GM18508 (cell line): ENCODE data around the gene MNX1.

ENCODE experiments used
- ATAC-seq: cut with Tn5 transposase; IDR thresholded peaks from one replicate; pipeline ENCODE4 v1.9.1; 2021; ENCODE audit warnings: moderate number of reproducible peaks; ENCODE audit not compliant: insufficient read depth, unreplicated experiment

The MNX1 gene

GRCh38 chr7:157017149-157017548, 6.7 kb upstream of the MNX1 start:
- ATAC-seq: no peak

- peak; percentile 71 for ATAC-seq
Measured at GRCh38 chr7:157016352-157017041, 6.0 kb upstream of the MNX1 start.

GRCh38 chr7:157016024-157016351, 5.5 kb upstream of the MNX1 start:
- peak; percentile 3 for ATAC-seq

- no peak for ATAC-seq
Measured at GRCh38 chr7:157014635-157015555, 4.4 kb upstream of the MNX1 start.

DNA sequence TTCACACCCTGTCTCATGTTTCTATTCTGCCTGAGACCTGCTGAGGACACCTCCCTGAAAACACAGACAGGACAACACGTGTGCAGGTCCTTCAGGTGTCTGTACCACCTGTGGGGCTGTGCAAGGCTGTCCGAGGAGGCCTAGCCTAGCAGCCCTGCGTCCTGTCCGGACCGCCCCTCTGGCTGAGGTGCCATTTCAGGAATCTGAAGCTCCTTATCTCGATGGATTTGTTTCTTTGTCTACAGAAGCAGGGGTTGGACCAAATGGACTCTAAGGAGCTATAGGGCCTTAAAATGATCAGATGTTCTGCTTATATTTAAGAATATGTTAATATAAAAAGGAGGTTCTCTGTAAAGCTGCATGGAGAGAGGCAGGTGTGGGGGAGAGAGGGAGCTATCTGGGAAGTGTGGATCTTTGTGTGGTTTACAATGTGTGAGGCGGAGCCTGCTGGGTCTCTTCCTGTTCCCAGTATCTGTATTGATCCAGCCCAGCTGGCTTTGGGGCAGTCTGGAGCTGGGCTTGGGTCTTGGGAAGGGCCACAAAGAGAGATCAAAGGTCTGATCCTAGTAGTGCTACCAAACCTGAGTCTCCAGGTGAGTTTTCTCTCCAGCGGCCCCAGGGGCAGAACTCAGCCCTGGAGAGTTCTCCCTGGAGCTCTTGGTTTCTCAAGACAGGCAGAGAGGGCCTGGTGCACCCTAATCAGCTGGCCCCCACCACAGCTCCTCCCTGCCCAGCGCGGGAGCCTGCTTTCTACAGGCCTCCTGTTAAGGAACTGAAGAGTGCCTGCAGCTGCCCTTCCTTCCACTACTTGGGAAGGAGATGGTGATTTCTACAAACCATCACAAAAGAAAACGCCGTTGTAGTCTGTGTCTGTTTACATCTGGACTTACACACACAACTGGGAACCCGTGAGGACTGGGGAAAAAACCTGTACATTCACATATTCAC, 3.4 kb upstream of the MNX1 start:
- ATAC-seq: no peak

- ATAC-seq: no peak
Measured at GRCh38 chr7:157013101-157013500, 2.6 kb upstream of the MNX1 start.

- ATAC-seq: no peak
Measured at GRCh38 chr7:157012113-157012547, 1.7 kb upstream of the MNX1 start.

DNA sequence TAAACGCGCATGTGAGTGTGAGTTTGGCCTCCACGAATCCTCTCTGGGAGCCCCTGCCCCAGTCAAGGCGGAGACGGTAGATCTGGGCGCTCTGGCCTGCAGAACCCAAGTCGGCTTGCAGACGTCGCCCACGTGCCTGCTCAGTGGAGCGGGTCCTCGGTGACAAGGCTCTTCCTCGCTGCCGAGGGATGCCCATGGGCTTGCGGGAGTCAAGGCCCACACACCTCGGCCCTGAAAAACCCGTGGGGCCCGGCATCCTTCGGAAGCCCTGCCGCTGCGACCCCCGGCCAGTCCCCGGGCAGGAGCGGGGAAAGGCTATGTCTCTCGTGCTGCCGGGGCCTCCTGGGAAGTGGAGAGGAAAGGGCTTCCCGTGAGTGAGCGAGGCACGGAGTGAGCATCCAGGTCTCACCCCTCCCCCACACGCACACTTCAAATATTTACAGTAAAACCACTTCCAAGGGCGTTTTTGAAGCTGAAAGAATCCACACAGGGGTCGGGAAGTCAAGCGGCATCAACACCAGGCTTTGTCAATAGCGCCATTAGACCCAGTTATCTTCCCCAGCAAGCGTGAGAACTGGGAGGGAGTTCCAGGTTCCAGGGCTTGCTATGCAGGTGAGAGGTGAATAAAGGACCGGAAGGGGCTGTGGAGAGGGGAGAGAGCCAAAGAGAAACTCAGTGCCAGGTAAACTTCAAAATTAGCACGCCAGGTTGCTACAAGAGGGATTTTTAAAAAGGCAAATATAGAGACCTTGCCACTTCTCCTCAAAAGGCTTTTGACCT, 1.1 kb upstream of the MNX1 start:
- no peak for ATAC-seq

DNA sequence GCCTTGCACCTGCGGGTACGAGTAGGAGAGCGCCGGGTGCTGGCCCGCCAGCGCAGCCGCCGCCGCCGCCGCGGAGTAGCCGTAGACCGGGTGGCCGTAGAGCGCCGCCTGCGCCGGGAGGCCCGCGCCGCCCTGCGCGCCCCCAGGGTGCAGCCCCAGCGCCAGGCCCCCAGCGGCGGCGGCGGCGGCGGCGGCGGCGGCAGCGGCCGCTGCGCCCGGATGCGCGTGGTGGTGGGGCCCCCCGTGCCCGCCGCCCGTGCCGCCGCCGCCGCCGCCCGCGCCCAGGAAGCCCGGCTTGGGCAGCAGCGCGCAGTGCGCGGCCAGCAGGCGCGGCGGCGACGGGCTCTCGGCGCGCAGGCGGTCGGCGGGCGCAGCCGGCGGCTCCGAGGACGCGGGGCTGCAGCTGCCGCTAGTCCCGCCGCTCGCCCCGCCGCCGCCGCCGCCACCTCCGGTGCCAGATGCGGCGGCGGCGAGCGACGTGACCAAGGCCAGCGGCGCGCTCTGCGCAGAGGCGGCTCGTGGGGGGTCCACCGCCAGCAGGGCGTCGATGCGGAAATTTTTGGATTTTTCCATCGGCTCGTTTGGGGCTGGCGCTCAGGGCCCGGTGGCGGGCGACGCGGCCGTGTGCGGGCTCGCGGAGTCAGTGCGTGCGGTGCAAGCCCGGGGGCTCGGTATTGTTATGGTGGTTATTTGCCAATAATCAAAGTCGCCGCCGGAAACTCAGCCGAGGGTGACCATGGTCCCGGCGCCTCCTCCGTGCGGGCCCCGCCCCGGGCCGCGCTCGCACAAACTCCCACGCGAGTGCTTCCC, 480 bp downstream of the MNX1 start:
- ATAC-seq: peak; percentile 16

GRCh38 chr7:157009170-157009777, 1.2 kb downstream of the MNX1 start:
- no peak for ATAC-seq

DNA sequence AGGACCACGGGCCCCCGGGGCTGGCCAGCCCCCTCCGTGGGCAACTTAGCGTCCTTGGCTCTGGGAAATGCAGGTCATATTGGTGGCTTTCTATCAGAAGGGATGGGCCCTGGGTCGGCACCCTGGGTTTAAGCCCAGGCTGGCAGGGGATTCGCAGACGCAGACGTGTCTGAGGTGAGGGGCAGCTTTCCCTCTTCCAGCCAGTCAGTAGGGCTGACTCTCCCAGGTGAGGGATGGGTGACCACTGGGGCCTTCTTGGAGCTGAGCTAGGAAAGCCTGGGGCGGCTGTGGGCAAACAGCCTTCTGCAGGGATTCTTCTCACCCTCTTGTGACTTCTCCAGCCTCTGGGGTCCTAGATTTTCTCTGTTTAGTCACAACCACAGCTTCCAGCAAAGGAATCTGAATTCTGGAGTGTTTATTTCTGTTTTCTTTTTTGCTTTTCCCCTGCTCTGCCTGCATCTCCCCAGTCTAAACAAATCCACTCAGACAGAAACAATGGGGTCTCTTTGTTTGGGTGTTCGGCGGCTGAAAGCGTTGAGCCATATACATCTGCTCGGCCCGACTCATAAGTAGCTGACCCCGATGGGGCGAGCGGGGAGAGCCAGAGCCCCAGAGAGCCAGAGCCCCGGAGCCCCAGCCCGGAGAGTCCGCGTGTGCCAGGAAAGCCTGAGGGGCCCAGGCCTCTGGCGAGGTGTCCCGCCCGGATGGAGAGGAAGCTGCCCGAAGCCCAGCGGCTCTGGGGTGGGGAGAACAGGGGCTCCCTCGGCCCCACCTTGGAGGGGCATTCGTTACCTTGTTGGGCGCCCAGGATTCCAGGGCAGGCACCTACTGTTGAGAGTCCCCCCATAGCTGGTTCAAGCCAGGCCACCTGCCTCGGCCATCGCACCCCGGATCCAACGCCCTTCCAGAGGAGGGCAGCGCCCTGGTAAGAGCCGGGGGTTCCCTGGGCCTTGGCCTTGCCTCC, 2.0 kb downstream of the MNX1 start:
- no peak for ATAC-seq

- ATAC-seq: no peak
Measured at GRCh38 chr7:157007470-157008066, 2.9 kb downstream of the MNX1 start.

DNA sequence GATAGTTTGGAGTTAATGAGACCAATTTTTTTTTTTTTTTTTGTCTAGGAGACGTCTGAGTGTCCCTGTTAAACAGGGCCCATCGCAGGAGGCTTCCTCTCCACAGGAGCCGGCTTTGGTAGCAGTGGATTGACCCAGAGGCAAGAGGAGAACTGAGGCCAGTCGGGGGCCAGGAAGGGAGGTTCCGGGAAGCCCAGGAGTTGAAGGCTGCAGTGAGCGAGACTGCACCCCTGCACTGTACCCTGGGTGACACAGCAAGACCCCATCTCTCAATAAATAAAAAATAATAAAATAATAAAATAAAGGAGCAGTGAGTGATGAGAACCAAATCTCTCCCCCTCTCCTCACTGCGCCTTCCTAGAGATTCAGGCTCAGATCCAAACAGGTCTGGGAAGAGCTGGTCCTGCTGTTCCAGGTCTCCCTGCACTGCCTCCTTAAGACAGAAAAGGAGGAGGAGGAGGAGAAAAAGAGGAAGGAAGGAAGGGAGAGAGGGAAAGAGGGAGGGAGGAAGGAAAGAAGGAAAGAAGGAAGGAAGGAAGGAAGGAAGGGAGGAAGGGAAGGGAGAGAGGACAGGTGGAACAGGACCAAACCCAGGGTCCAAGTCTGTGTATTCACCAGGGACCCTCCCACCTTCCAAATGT, 3.5 kb downstream of the MNX1 start:
- ATAC-seq: no peak

GRCh38 chr7:157006205-157006747, 4.2 kb downstream of the MNX1 start:
- no peak for ATAC-seq

DNA sequence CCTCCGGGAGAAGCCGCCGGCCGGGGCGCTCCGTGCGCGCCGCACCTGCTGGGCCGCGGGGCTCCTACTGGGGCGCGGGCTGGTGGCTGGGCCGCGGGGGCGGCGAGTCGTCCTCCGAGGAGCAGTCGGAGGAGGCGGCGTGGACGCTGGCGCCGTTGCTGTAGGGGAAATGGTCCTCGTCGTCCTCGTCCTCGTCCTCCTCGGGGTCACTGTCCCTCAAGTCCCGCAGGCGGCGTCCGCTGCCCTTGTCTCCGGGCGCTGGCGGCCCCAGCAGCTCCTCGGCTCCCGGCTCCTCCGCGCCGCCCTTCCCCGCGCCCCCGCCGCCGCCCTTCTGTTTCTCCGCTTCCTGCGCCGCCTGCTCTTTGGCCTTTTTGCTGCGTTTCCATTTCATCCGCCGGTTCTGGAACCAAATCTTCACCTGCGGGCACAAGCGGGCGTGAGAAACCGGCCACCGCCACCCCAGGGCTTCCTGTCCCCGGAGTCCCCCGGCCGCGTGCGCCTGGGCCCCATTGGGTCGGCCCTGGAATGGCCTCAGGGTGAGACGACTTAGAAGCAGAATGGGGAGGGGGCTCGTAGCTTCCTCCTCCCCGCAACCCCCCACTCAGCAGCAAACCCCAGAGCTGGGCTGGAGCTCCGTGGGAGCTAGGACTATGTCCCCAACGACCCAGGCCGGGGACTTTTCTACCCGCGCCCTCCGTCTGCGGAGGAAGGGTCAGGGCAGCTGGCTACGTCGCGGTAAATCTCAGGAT, 4.8 kb downstream of the MNX1 start:
- ATAC-seq: no peak
